HepG2 (cell line): Measurements from ENCODE around the gene AHNAK. TPM values are rescaled to one million over a fixed set of nuclear protein-coding genes. Genes with fewer than 3 reads are reported as not detected.

Experiments used
- CHD4 ChIP-seq: fragments of 200-600 bp; sonication (generic); IDR thresholded peaks from 2 replicates; pipeline ENCODE4 v1.7.0; 2017; ENCODE audit warnings: mild to moderate bottlenecking, low read length, borderline replicate concordance
- CREBL2 ChIP-seq: sonication (generic); formaldehyde crosslinking; IDR thresholded peaks from 2 replicates; pipeline ENCODE4 v1.8.1; 2023; ENCODE audit warnings: missing genetic modification reagents, mild to moderate bottlenecking, borderline replicate concordance
- FOSL2 ChIP-seq: sonication (generic); formaldehyde crosslinking; IDR thresholded peaks from 2 replicates; pipeline ENCODE4 v1.4.0; 2020; ENCODE audit warnings: missing genetic modification reagents
- GLI4 ChIP-seq: sonication (generic); formaldehyde crosslinking; IDR thresholded peaks from 2 replicates; pipeline ENCODE4 v1.5.1; 2020; ENCODE audit warnings: missing genetic modification reagents, mild to moderate bottlenecking, moderate library complexity, borderline replicate concordance
- KLF16 ChIP-seq, 2 experiments: sonication (generic) in 1 of 2; formaldehyde crosslinking in 1 of 2; IDR thresholded peaks; 2 replicates each; pipeline versions ENCODE4 v1.6.1 to v1.8.0; 2016 to 2023; ENCODE audit warnings: missing genetic modification reagents in 2 of 2, missing compliant biosample characterization in 1 of 2
- PAWR ChIP-seq: sonication (generic); formaldehyde crosslinking; IDR thresholded peaks from 2 replicates; pipeline ENCODE4 v1.4.0; 2020; ENCODE audit warnings: missing genetic modification reagents, mild to moderate bottlenecking, borderline replicate concordance
- POGZ ChIP-seq: sonication (generic); formaldehyde crosslinking; IDR thresholded peaks from 2 replicates; pipeline ENCODE4 v1.4.0; 2020; ENCODE audit warnings: mild to moderate bottlenecking, missing genetic modification reagents
- RFX1 ChIP-seq: fragments of 450-650 bp; IDR thresholded peaks from 2 replicates; pipeline ENCODE4 v1.6.1; 2017
- SETDB1 ChIP-seq: sonication (generic); formaldehyde crosslinking; IDR thresholded peaks from 2 replicates; pipeline ENCODE4 v1.5.1; 2020; ENCODE audit warnings: missing genetic modification reagents, mild to moderate bottlenecking, borderline replicate concordance
- SIN3A ChIP-seq: IDR thresholded peaks from 2 replicates; pipeline ENCODE4 v1.6.1; 2011; ENCODE audit warnings: low read depth, mild to moderate bottlenecking, control low read depth, low read length, borderline replicate concordance
- SRF ChIP-seq: IDR thresholded peaks from 2 replicates; pipeline ENCODE4 v1.6.1; 2011; ENCODE audit warnings: mild to moderate bottlenecking, low read depth, low read length, moderate library complexity
- ZNF124 ChIP-seq: sonication (generic); formaldehyde crosslinking; IDR thresholded peaks from 2 replicates; pipeline ENCODE4 v1.4.0; 2020; ENCODE audit warnings: missing genetic modification reagents
- ZNF276 ChIP-seq: sonication (generic); formaldehyde crosslinking; IDR thresholded peaks from 2 replicates; pipeline ENCODE4 v1.4.0; 2020; ENCODE audit warnings: mild to moderate bottlenecking, low read depth, missing genetic modification reagents
- ZNF354B ChIP-seq: sonication (generic); formaldehyde crosslinking; IDR thresholded peaks from 2 replicates; pipeline ENCODE4 v1.8.0; 2022; ENCODE audit warnings: mild to moderate bottlenecking, missing genetic modification reagents
- ZNF563 ChIP-seq: sonication (generic); formaldehyde crosslinking; IDR thresholded peaks from 2 replicates; pipeline ENCODE4 v1.8.0; 2022; ENCODE audit warnings: mild to moderate bottlenecking, moderate library complexity, missing genetic modification reagents
- ZNF614 ChIP-seq: IDR thresholded peaks from 2 replicates; pipeline ENCODE4 v1.6.1; 2018; ENCODE audit warnings: missing biosample characterization, missing genetic modification reagents, inconsistent platforms, borderline replicate concordance
- ZNF646 ChIP-seq: sonication (generic); formaldehyde crosslinking; IDR thresholded peaks from 2 replicates; pipeline ENCODE4 v1.9.0; 2021; ENCODE audit warnings: mild to moderate bottlenecking, missing genetic modification reagents
- polyA plus RNA-seq, 8 experiments: library from polyadenylated mRNA; depleted of rRNA in 3 of 8; stranded (reverse) in 7 of 8; unstranded in 1 of 8; fragments of >200 nt; fragmentation: Illumina TruSeq in 4 of 8; extraction: Trizol in 4 of 8; gene quantifications; 2 replicates each; pipeline versions ENCODE4 v1.2.1 to v1.2.3, GENCODE V29; 2011 to 2016; ENCODE audit warnings: low read depth in 4 of 8, missing spikeins in 1 of 8, mixed read lengths in 1 of 8; ENCODE audit not compliant: insufficient read depth in 1 of 8
- total RNA-seq, 5 experiments: library from RNA; depleted of rRNA; stranded (reverse); fragments of >200 nt; fragmentation: Illumina TruSeq; extraction: Trizol; gene quantifications; 2 replicates each; pipeline ENCODE4 v1.2.3, GENCODE V29; 2016; ENCODE audit warnings: low read depth in 1 of 5
- TF ChIP-seq, protein P1 (sequence below): sonication (generic); formaldehyde crosslinking; conservative IDR thresholded peaks from 2 replicates; pipeline ENCODE4 v1.4.0; 2020; ENCODE audit warnings: missing genetic modification reagents

AHNAK gene
- total and polyA plus RNA-seq, 2 of the 13 experiments (the other 11 are each of a cell fraction or from before 2014, with no cell fraction given): 23.4 to 25.0 TPM

GRCh38 chr11:62398011-62398994, 148.3 kb downstream of the AHNAK start (continued):
- TF ChIP-seq, protein P1, sequence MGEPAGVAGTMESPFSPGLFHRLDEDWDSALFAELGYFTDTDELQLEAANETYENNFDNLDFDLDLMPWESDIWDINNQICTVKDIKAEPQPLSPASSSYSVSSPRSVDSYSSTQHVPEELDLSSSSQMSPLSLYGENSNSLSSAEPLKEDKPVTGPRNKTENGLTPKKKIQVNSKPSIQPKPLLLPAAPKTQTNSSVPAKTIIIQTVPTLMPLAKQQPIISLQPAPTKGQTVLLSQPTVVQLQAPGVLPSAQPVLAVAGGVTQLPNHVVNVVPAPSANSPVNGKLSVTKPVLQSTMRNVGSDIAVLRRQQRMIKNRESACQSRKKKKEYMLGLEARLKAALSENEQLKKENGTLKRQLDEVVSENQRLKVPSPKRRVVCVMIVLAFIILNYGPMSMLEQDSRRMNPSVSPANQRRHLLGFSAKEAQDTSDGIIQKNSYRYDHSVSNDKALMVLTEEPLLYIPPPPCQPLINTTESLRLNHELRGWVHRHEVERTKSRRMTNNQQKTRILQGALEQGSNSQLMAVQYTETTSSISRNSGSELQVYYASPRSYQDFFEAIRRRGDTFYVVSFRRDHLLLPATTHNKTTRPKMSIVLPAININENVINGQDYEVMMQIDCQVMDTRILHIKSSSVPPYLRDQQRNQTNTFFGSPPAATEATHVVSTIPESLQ (CRISPR knock-in tag): no peak
- TF ChIP-seq ZNF124 (CRISPR knock-in tag) (no peak), RFX1 (no peak), GLI4 (CRISPR knock-in tag) (no peak), SETDB1 (CRISPR knock-in tag) (no peak), CREBL2 (CRISPR knock-in tag) (no peak), ZNF354B (CRISPR knock-in tag) (no peak), ZNF563 (CRISPR knock-in tag) (no peak), ZNF614 (CRISPR knock-in tag) (no peak), KLF16 (CRISPR knock-in tag; IDR thresholded peaks at IDR 0.05) (0 out of 4 replicates have a peak, but pooled peaks of 1 of the 2 experiments have one; percentile 29), POGZ (CRISPR knock-in tag) (0 out of 2 replicates have a peak, but pooled peaks have one; percentile 10), SRF (no peak), ZNF276 (CRISPR knock-in tag) (no peak), SIN3A (no peak), PAWR (no peak), CHD4 (no peak), FOSL2 (CRISPR knock-in tag) (peak; percentile 74), ZNF646 (CRISPR knock-in tag) (no peak)
